Activated T-cell treated with anti-CD3 and anti-CD28 coated beads for 48 hours (primary cell): ENCODE data around the gene PTPRG.
"Not testable (repeated sequence)": the region's sequence is repeated elsewhere in the genome, so short reads cannot be mapped to it uniquely, and the experiment has no call there.

Source experiments
- DNase-seq: peaks from one replicate; pipeline ENCODE4 v3.0.0-alpha.2; 2020; ENCODE audit warnings: low read depth

The PTPRG gene

DNA sequence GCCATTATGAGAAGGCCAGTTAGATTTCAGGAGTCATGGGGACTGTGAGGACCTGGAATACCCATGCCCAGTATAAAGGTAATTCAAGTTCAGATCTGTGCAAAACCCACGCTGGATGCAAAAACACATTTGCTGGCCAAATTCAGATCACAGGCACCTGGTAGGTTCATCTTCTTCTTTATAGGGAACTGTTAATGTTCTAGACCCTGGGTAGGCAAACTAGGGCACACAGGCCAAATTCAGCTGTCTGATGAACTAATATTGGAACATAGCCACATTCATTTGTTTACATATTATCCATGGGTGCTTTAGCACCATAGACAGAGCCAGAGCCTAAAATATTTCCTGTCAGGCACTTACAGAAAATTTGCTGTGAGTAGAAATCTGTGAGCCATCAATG is 241.4 kb downstream of the PTPRG start:
- no peak for DNase-seq

GRCh38 chr3:61803983-61804382 is 242.6 kb downstream of the PTPRG start:
- DNase-seq, result no peak

- no peak for DNase-seq
Measured at GRCh38 chr3:61804782-61805181, 243.4 kb downstream of the PTPRG start.

DNA sequence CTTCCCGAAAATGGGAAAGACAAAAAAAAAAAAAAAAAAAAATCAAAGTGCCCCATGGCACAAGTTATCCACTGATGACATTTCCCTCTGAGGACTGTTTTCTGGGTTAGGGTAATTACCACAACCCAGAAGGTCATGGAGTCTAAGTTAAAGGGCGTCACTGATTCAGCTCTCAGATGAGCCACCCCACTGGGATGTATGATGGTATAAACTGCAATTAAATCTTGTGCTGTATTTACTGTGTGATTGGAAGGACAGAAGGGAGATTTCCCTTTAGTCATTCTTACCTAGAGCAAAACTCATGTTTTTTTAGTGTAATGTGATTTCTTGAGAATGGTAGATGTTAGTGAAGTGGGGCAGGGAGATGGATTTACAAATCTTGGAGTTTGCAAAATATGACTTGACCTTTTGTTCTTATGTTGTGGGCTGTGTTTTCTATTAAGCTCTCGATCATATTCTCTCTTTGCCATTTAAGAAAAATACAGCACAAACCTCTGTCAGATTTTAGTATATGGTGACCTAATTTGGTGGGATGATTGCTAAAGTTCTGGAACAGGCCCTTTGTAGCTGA is 244.2 kb downstream of the PTPRG start:
- no peak for DNase-seq

DNA sequence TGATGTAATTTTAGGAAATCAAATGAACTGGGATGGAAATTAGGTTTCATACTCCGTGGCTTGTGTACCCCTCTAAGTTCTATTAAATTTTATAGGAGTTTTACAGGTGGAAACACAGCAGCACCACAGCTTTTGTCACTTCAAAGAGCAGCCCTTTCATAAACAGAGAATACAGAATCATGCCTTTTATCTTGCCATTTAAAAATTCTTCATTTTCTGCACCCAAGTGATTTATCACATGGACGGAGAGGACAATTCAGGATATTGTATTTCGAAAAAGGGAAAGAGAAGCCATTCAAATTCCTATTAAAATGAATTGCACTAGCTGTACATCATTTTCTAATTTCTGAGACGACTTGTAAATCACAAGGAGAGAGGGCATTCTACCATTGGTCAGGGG is 245.4 kb downstream of the PTPRG start:
- no peak for DNase-seq

DNA sequence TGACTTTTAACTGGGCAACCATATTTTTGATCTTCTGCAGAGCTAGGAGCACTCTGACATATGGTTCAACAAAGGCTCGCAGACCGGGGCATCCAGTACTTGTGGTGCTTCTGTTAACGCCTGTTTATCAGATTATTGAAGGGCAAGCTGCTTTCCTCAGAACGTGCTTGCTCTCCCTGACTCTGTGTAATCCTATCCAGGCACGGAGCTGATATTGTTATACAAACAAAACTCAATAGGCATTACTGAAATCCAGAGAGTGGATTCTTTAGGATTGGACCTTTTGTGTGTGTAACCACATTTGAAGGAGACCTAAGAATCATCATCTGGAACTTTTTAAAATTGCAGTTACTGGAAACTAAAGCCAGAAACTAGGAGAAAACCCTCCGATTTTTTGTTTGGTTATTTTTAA is 246.5 kb downstream of the PTPRG start:
- no peak for DNase-seq

- no peak for DNase-seq
Measured at GRCh38 chr3:61808526-61808925, 247.2 kb downstream of the PTPRG start.

DNA sequence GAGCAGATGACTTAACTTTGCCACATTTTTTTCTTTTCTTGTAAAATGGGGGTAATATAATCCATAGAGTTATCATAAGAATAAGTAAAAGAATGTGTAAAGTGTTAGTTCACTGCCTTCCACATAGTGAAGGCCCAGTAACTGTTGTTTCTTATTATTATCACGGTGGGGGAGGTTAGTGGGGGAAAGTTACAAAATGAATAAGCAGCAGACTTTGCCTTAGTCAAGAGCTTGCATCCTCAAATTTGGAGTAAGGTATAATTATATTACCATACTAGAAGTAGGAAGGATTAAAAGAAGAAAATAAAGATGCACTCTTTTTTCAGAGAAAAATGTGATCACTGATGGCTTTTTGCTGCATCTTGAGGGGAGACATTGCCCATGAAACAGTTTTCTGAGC is 247.6 kb downstream of the PTPRG start:
- no peak for DNase-seq

- DNase-seq, result no peak
Measured at GRCh38 chr3:61809879-61810278, 248.5 kb downstream of the PTPRG start.

- no peak for DNase-seq
Measured at GRCh38 chr3:61810953-61811497, 249.7 kb downstream of the PTPRG start.

- DNase-seq, result no peak
Measured at GRCh38 chr3:61811652-61812051, 250.3 kb downstream of the PTPRG start.

- no peak for DNase-seq
Measured at GRCh38 chr3:61812085-61812484, 250.7 kb downstream of the PTPRG start.

- DNase-seq, result no peak
Measured at GRCh38 chr3:61812517-61812916, 251.1 kb downstream of the PTPRG start.

DNA sequence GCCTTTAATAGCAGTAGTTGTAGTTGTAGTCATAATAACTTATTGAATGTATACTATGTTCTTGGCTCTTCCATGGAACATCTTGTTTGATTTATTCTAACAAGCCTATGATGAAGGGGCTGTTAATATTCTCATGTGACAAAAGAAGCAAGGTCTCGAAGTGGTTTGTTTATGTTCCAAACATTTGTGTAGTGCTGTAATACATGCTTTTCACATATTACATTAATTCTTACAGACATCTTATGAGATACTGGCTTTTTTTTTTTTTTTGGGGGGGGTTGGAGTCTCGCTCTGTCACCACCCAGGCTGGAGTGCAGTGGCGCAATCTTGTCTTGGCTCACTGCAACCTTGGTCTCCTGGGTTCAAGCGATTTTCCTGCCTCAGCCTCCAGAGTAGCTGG is 252.3 kb downstream of the PTPRG start:
- no peak for DNase-seq

GRCh38 chr3:61814674-61815073 is 253.3 kb downstream of the PTPRG start:
- no peak for DNase-seq

DNA sequence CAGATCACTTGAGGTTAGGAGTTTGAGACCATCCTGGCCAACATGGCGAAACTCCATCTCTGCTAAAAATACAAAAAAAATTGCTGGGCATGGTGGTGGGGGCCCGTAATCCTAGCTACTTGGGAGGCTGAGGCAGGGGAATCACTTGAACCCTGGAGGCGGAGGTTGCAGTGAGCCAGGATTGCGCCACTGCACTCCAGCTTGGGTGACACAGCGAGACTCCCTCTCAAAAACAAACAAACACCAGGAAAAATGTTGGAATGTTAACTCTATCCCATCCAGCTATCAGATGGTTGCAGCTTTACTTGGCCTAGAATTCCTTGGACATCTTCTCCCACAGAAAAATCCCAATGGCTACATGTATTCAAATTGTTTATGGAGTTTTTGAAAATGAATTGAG is 254.9 kb downstream of the PTPRG start:
- DNase-seq, result not testable (repeated sequence)

GRCh38 chr3:61819861-61820260 is 258.5 kb downstream of the PTPRG start:
- DNase-seq, result no peak

DNA sequence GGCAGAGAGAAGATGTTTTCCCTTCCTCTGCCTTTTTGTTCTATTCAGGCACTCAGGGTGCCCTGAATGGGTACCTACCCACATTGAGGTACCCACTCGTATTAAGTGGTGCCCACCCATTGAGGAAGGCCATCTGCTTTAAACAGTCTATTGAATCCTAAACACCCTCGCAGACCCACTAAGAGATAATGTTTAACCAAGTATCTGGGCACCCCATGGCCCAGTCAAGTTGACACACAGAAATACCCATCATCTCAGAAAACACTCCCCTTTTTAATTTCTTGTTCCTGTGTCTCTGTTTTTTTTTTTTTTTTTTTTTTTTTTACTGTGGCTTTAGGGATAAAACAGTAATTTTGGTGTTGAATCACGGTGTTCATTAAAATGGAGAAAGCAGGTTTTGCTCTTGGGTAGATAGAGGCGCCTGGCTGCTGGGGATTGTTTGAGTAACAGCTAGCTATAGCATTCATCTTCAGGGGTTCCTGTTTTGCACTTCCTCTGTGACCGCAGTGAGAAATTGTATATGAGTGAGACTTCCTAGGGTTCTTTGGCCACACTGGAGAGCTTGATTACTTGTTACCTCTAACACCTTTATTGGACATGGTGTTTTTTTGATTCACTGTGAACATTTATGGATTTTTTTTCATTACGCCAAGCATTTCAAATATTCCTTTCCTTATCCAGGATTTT is 259.1 kb downstream of the PTPRG start:
- DNase-seq, result no peak

- DNase-seq, result no peak
Measured at GRCh38 chr3:61821823-61822251, 260.5 kb downstream of the PTPRG start.

DNA sequence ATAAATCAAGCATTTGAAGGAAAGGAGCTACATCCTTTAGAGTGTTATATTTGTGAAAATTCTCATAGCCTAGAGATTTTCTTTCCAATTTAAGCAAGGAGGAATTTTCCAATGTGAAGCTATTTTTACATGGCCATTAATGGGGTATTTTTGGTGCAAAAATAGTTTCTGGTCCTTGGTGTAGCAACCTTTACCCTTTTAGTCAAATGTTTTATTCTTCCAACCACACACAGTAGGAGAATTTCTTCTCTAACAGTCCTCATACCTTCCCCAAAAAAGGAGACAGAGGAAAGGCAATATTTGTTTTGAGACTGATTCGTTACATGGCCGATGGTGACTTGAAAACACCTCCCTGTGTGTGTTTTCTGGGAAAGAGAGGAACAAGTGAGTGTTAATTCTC is 261.2 kb downstream of the PTPRG start:
- DNase-seq, result no peak

DNA sequence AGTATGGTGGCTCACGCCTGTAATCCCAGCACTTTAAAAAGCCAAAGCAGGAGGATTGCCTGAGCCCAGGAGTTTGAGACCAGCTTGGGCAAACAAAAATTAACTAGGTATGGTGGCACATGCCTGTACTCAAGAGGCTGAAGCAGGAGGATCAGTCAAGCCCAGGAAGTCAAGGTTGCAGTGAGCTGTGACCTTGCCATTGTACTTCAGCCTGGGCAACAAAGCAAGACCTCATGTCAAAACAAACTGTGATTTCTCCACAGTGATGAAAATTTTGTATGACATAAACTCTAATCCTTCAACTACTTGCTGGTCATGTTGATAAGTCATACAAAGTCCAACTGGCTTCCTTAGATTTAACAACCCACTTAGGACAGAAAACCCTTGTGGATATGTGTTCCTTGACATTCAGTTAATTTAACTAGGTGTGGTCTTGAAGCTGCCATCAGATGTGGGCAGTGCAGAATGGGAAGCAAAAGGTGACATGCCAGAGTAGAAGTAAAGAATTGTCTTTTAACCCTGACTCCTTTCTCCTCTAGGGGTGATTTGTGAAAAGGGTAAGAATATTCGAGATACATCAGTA is 263.3 kb downstream of the PTPRG start:
- DNase-seq, result no peak

GRCh38 chr3:61826161-61826560 is 264.8 kb downstream of the PTPRG start:
- no peak for DNase-seq

- no peak for DNase-seq
Measured at GRCh38 chr3:61828184-61828874, 267.0 kb downstream of the PTPRG start.
